Measurements from ENCODE around the gene NEK6. TPM values are rescaled to one million over a fixed set of nuclear protein-coding genes. Genes with fewer than 3 reads are reported as not detected.
A peak's percentile ranks its signal among the peaks of the same experiment; 100 is the strongest.

Gene NEK6
- total RNA-seq (1 to 10 TPM in 1 of 2 experiments, under 1 TPM in 1; 0.89 to 1.7 TPM), total RNA-seq (0.95 to 132 (median 8.6) reads per million in 172 experiments)
- polyA plus RNA-seq (2013, experiment 1 of 2) = 10.7 TPM
- 10.1 TPM for polyA plus RNA-seq (2013, experiment 2 of 2)

DNA sequence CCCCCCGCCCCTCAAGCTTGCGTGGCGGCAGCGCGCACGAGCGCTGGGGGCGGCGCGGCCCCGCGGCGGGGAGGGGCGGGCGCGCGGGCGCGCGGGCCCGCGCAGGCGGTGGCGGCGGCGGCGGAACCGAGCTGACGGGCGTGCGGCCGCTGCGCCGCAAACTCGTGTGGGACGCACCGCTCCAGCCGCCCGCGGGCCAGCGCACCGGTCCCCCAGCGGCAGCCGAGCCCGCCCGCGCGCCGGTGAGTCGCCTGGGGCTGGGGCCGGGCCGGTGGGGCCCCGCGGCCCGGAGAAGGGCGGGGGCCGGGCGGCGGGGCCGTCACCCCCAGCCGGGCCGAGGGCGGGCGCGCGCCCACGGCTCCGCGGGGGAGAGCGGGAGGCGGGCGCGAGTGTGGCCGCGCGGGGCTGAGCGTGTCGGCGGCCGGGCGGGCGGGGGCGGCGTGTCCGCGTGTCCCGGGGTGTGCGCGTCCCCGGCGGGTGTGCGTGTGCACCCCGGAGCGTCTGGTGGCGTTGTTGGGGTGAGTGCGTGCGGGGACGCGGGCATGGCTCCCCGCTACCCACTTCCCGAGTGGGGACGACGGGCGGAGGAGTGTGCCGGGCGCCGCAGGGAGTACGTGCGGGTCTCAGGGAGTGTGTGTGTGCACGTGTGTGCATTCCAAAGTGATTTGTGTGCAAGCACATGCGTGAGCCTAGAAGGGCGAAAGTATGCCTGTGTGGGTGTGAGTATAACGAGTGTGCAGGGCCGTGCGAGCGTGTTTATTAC is at the start of gene NEK6:
Gene NEK6, plus strand, starts transcription at position 106 of the 763 bp plus-strand sequence. CDS start 44,016 bp downstream, outside the sequence.
- Mint-ChIP-seq H3K27ac (no peak within 1 kb of the TSS), H3K4me1 (ENCODE audit: low read depth) (peaks cover 18% of the 10 kb centered on the region), H3K9me3 (no peaks in the 10 kb centered on the region), H3K27me3 (peaks cover 72% of the 10 kb centered on the region), H3K4me3 (peak within 1 kb of the TSS; percentile 90), H3K36me3 (ENCODE audit: low read depth) (no peaks in the 10 kb centered on the region)
- Histone ChIP-seq H3K4me1 (ENCODE audit: insufficient read depth, low read length) (peaks cover 49% of the 10 kb centered on the region), H3K27me3 (ENCODE audit: control insufficient read depth in 1 of 2, insufficient read depth in 2 of 2, low read length in 2 of 2) (peaks cover 0 to 22% of the 10 kb centered on the region in 2 experiments), H3K4me3 (ENCODE audit: low read length) (peak within 1 kb of the TSS; percentile 87), H3K9me3 (ENCODE audit: control insufficient read depth in 1 of 2, insufficient read depth in 1 of 2, low read length in 2 of 2) (no peaks in the 10 kb centered on the region), H3K27ac (ENCODE audit: low read depth in 1 of 2, low read length in 2 of 2) (no peak within 1 kb of the TSS), H3K36me3 (ENCODE audit: insufficient read depth, low read length) (no peaks in the 10 kb centered on the region)
- POLR2A ChIA-PET = interaction anchor here (1.2 kb wide), 1 partner anchor 41 kb away, joined by 3 read pairs; no protein-coding TSS in a partner anchor
- intact Hi-C loops (cut with DNase I, micrococcal nuclease) = no loop called here
- ATAC-seq (ENCODE audit: poor library complexity) (peak; percentile 52), DNase-seq (peak in 10 of 14 experiments; percentile 5 to 71 (median 36))
- no peak for TF ChIP-seq CTCF (IDR thresholded peaks at IDR 0.05)
- CTCF ChIA-PET = no interaction called here

DNA sequence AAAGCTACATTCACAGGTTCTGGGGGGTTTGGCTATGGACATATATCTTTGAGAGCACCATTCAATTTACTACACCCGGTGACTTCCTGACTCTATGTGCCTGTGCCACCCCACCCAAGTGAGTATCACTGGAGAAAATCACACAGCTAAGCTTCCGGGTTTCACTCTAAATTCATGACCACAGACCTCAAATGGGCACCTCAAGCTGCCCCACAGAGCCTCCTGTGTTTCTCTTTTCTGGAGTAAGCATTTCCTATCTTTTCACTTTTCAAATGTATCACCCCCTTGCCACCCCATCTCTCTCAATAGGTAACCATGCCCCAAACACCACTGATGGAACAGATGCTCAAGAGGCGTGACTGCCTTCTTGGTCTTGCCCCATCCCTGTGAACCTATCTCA is 49.2 kb upstream of the NEK6 start:
- Histone ChIP-seq H3K27ac (ENCODE audit: low read depth in 1 of 2, low read length in 2 of 2) (no peak overlapping the region), H3K27me3 (ENCODE audit: control insufficient read depth in 1 of 2, insufficient read depth in 2 of 2, low read length in 2 of 2) (no peaks in the 10 kb centered on the region), H3K4me3 (ENCODE audit: low read length) (no peak overlapping the region), H3K4me1 (ENCODE audit: insufficient read depth, low read length) (peaks cover 25% of the 10 kb centered on the region), H3K9me3 (ENCODE audit: control insufficient read depth in 1 of 2, insufficient read depth in 1 of 2, low read length in 2 of 2) (no peaks in the 10 kb centered on the region), H3K36me3 (ENCODE audit: insufficient read depth, low read length) (no peaks in the 10 kb centered on the region)
- Mint-ChIP-seq H3K4me1 (ENCODE audit: low read depth) (peaks cover 17% of the 10 kb centered on the region), H3K9me3 (no peaks in the 10 kb centered on the region), H3K36me3 (ENCODE audit: low read depth) (no peaks in the 10 kb centered on the region), H3K27me3 (no peaks in the 10 kb centered on the region), H3K4me3 (no peak overlapping the region), H3K27ac (no peak overlapping the region)
- TF ChIP-seq CTCF (IDR thresholded peaks at IDR 0.05) = no peak
- intact Hi-C loops (cut with DNase I, micrococcal nuclease) = no loop called here
- ChIA-PET CTCF (no interaction called here), POLR2A (no interaction called here)
- peak in 1 of 14 experiments; percentile 69 for DNase-seq
- ATAC-seq (ENCODE audit: poor library complexity) = no peak

- intact Hi-C loops (cut with DNase I, micrococcal nuclease) = no loop called here
- no peak overlapping the region for H3K27ac Mint-ChIP-seq
- CTCF ChIA-PET = interaction anchor here (1.2 kb wide), 1 partner anchor 83 kb away, joined by 4 read pairs; no protein-coding TSS in a partner anchor
- no peak for ATAC-seq (ENCODE audit: poor library complexity)
- H3K36me3 Mint-ChIP-seq (ENCODE audit: low read depth) = no peaks in the 10 kb centered on the region
- peaks cover 32% of the 10 kb centered on the region for H3K4me1 ChIP-seq (ENCODE audit: insufficient read depth, low read length)
- H3K9me3 ChIP-seq (ENCODE audit: control insufficient read depth in 1 of 2, insufficient read depth in 1 of 2, low read length in 2 of 2) = no peaks in the 10 kb centered on the region
- no peak overlapping the region for H3K4me3 Mint-ChIP-seq
- no peaks in the 10 kb centered on the region for H3K9me3 Mint-ChIP-seq
- H3K27me3 Mint-ChIP-seq = no peaks in the 10 kb centered on the region
- H3K27ac ChIP-seq (ENCODE audit: low read depth in 1 of 2, low read length in 2 of 2) = no peak overlapping the region
- H3K27me3 ChIP-seq (ENCODE audit: control insufficient read depth in 1 of 2, insufficient read depth in 2 of 2, low read length in 2 of 2) = no peaks in the 10 kb centered on the region
- no peak overlapping the region for H3K4me3 ChIP-seq (ENCODE audit: low read length)
- peaks cover 16% of the 10 kb centered on the region for H3K4me1 Mint-ChIP-seq (ENCODE audit: low read depth)
- POLR2A ChIA-PET = no interaction called here
- no peak for TF ChIP-seq CTCF (IDR thresholded peaks at IDR 0.05)
- no peaks in the 10 kb centered on the region for H3K36me3 ChIP-seq (ENCODE audit: insufficient read depth, low read length)
- DNase-seq = no peak
These were observed 48.5 kb upstream of the NEK6 start for GRCh38 chr9:124209279-124209678.
